ENCODE measurements around the gene ASAP3.

ASAP3 gene

DNA sequence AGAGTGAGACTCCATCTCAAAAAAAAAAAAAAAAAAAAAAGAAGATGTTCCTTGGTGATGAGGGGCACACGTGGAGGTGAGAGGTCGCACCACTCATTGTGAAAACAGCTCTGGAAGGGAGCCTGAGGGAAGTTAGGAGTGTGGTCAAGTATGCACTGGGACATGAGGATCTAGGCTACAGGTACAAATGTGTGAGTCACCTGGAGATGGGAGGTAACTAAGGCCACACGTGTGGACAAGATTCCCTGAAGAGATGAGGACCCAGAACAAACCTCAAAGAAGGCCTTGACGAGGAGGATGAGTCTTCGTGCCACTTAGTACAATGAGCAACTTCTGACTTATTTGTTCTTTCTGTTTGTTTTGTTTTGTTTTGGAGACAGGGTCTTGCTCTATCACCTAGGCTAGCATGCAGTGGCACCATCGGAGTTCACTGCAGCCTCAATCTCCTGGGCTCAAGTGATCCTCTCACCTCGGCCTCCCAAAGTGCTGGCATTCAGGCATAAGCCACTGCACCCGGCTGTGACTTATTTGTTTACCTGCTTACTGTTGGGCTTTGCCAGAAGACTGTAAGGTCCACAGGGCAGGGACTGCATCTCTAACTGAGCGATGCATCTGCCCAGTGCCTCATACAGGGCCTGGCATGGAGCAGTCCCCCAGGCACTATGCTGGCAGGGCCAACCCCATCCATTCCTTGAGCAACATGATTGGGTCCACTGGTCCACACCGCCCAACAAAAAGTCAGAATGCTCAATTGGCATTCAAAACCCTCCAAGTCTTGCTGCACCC is 6.4 kb downstream of the ASAP3 start:
- no peak for DNase-seq

GRCh38 chr1:23475641-23476040 is 8.3 kb downstream of the ASAP3 start:
- no peak for DNase-seq

- DNase-seq: no peak
Measured at GRCh38 chr1:23475134-23475628, 8.8 kb downstream of the ASAP3 start.

DNA sequence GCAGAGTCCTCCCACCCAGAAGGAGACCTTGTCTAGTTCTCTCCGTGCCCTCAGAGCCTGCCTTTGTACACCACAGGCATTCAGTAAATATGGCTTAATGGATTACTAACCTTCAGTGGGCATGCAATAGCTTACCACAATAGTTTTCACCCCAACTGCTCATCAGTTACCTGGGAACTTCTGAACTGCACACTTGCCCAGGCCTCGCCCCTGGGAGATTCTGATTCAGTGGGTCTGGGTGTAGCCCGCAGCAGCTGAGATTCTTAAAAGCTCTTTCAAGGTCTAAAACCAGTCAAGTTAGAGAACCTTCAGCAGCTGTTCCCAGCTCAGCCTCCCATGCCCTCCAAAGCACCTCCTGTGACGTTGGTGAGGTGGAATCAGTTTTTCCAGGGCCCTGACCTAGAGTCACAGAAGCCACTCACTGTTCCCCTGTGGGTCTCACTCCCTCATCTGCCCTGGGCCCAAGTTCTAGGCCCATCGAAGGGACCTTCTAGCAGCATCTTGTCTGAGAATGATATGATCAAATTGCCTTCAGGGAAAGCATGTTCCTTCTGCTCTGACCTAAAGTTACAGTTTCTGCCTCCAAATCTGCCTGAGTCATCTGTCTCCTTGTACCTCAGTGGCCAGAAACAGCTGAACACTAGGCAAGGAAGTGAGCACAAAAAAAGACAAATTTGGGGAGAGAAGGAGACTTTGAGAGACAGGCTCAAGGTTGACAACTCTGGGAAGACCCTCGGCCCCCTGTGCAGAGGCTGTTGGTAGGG is 10.8 kb downstream of the ASAP3 start:
- DNase-seq: no peak

DNA sequence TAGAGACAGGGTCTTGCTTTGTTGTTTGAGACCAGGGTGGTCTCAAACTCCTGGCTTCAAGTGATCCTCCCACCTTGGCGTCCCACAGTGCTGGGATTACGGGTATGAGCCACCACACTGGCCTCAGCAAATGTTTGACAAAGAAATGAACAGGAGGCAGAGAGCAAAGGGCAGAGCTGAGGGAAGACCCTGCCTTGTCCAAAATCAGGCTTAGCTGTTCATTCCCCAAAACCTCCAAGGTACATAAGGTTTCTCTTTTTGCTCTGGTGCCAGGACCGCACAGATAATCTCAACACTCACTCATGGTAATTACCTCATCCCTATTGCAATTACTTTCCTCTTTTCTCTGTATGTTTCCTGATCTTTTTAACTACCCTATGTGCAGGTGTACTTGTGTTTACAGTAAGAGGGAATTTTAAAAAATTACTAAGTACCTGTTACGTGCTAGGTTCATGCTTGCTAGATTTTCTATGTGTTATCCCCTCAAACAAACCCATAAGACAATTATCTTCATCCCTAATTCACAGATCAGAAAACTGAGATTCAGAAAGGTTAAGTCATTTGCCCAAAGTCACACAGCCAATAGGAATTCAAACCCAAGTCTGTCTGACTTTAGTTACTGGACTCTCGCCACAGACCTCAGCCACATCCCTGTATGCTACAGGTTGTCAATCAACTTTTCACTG is 11.5 kb downstream of the ASAP3 start:
- DNase-seq: no peak

DNA sequence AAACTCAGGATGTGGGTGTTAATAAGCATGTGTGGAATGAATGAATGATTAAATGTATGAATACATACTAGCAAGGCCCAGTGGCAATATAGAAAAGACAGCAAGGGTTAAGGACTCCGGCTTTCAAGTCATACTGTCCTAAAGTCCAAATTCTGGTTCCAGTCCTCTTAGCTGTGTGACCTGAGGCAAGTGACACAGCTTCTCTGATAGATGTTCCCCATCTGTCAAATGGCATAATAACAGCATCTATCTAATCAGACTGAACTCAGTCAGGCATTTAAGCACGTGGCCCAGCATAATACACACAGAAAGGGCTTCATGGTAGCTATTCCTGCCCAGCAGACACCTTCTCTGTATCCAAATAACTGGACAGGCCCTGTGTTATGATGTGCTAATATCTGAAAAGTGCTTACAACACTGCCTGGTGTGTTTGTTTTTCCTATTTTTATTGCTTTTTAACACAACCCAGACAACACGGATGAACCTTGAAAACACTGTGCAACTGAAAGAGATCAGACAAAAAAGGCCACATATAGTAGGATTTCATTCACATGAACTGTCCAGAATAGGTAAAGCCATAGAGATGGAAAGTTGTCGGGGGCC is 12.4 kb downstream of the ASAP3 start:
- DNase-seq: no peak

DNA sequence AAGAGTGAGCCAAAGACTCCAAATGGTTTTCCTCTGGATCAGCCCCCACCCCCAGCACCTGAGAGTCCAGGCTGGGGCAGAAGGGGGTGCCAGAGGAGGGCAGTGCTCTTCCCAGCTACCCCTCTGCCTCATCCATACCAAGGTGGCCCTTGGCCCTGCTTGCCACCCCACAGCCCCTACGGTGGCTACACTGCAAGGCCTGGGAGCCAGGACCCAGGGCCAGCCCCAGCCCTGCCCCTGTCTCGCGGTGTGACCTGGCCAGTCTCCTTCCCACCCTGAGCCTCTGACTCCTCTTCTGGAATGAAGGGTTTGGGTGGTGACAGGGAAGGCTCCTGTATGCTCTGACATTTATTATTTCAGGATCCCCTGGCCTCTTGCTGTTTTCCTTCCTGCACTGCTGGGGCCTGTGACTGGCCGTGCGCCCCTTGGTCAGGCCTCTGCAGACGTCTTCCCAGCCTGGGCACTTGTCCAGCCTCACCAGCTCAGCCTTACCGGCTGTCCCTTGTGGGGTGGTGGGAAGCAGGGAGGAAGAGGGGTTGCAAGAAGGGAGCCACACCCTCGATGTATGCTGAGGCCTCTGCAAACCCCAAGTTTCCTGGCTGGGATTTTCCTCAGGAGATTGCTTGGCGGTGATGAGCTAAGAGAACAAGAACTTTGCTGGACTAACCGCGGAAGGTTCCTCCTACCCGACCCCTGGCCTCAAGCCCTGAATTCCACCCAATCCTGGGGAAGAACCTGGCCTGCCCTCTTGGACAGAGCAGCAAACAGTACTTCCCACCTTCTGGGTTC is 13.5 kb downstream of the ASAP3 start:
- DNase-seq: no peak

DNA sequence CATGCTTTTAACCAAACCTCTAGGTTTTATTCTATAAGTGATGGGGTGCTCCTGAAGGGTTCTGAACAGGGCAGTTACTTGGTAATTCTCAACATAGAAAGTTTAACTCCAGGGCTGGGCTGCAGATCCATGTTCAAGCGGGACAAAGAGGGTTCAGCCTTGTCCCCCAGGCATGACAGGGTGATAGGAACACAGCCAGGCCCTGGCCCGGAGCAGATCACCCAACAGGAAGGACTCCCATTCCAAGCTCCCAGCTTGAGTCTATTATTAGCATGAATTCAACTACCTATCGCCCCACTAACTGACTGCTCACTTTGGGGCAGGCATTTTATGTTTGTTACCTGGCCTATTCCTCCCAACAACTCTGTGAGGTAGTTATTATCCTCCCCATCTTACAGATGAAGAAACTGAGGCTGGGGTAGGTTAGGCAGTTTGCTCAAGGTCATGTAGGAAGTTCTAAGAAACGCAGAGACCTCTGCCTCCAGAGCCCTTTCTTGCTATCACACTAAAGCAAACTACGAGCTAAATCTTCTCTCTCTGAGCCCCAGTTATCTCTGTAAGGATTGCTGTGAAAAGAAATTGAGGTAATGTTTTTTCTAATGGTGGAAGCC is 14.5 kb downstream of the ASAP3 start:
- DNase-seq: no peak

- DNase-seq: no peak
Measured at GRCh38 chr1:23466423-23466989, 17.5 kb downstream of the ASAP3 start.

- DNase-seq: no peak
Measured at GRCh38 chr1:23463286-23463685, 20.7 kb downstream of the ASAP3 start.

GRCh38 chr1:23462766-23463165 is 21.2 kb downstream of the ASAP3 start:
- no peak for DNase-seq

- no peak for DNase-seq
Measured at GRCh38 chr1:23461050-23461449, 22.9 kb downstream of the ASAP3 start.

DNA sequence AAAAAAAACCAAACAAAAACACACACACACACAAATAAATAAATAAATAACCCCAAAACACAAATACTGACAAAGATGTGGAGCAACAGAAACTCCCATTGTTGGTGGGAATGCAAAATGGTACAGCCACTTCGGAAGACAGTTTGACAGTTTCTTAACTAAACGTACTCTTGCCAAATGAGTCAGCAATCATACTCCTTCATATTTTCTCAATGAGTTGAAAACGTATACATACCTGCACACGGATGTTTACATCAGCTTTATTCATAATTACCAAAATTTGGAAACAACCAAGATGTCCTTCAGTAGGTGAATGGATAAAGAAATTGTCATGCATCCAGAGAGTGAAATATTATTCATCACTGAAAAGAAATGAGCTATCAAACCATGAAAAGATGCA is 23.5 kb downstream of the ASAP3 start:
- DNase-seq: no peak

- no peak for DNase-seq
Measured at GRCh38 chr1:23459338-23459757, 24.6 kb downstream of the ASAP3 start.

DNA sequence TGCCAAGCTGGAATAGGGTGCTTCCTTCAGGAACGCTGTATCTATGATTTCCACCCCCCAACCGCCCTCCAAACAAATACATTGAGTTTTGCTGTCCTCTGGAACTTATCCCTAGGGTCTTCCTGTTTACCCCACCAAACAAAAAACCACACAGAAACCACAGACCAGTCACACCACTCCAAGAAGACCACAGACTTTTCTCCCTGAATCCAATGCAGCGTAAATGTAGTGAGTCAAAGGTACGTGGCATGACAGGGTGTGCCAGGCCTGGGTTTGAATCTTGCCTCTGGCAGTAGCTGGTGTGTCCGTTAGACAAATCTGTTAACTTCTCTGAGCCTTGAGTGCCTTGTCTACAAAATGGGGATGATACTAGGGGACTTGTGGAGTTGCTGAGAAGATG is 27.8 kb downstream of the ASAP3 start:
- no peak for DNase-seq

GRCh38 chr1:23453455-23454000 is 30.5 kb downstream of the ASAP3 start:
- no peak for DNase-seq

DNA sequence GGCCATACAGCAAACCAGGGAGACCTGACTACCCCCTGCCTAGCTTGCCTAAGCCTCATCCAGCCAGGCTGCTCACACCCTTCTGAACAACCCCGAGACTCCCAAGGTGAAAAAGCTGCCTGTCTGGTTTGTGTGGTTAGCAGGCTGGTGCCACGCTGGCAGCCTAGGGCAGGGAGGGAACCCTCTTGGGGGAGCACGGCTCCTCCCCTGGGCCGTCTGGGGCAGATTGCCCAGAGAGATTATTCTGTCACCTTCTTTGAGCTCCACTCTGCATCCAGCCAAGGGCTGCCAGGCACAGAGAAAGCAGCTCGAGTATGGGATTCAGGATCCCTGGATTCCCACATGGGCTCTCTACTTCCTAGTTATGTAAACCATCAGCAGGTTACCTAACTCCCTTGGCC is 32.0 kb downstream of the ASAP3 start:
- peak; percentile 50 for DNase-seq

- DNase-seq: no peak
Measured at GRCh38 chr1:23451441-23451840, 32.5 kb downstream of the ASAP3 start.

- DNase-seq: no peak
Measured at GRCh38 chr1:23450894-23451293, 33.1 kb downstream of the ASAP3 start.

DNA sequence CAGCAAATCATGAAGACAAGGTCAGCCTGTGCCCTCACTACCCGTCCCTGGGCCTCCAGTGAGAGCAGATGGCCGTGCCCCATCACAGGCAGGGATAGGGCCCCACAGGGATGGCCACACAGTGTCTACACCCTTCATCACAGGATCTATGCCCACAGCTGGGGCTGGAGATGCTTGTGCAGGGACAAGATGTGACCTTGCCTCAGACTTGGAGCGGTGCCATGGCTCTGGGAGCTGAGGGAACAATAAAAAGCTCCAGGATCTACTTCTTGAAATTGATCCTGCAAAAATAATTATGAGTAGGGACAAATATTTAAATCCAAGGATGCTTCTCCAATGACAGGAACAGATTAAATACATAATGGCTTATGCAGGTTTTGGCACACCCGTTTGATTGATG is 34.0 kb downstream of the ASAP3 start:
- DNase-seq: peak; percentile 26

- no peak for DNase-seq
Measured at GRCh38 chr1:23449306-23449705, 34.7 kb downstream of the ASAP3 start.

All from NCI-H2029 (cell line).